Stimulated activated naive CD8-positive, alpha-beta T cell treated with anti-CD3 and anti-CD28 coated beads, Interleukin-15, amount 100 ng/mL, for 72 hours (primary cell): ENCODE results near the gene CFD.
"Not testable (repeated sequence)": the region's sequence is repeated elsewhere in the genome, so short reads cannot be mapped to it uniquely, and the experiment has no call there.

Experiments used
- ATAC-seq: fragments of 150-1000 bp; cut with Tn5 transposase; 2 replicates; pipeline ENCODE4 v1.10.0; 2021; ENCODE audit warnings: mild to moderate bottlenecking, moderate library complexity
- DNase-seq, 2 donors: peaks; one replicate each; pipeline ENCODE4 v3.0.0; 2021 to 2022
- H3K27ac Mint-ChIP-seq, 2 donors: one replicate each; pipeline ENCODE4 v1.8.0; 2022; ENCODE audit warnings: mild to moderate bottlenecking in 2 of 2, mixed read lengths in 2 of 2, moderate library complexity in 2 of 2
- H3K27me3 Mint-ChIP-seq: one replicate; pipeline ENCODE4 v1.8.0; 2022; ENCODE audit warnings: mixed read lengths
- H3K4me1 Mint-ChIP-seq: one replicate; pipeline ENCODE4 v1.8.0; 2022; ENCODE audit warnings: mild to moderate bottlenecking, mixed read lengths
- H3K4me3 Mint-ChIP-seq, 2 donors: one replicate each; pipeline ENCODE4 v1.8.0; 2022; ENCODE audit warnings: mild to moderate bottlenecking in 2 of 2, mixed read lengths in 2 of 2, moderate library complexity in 1 of 2
- H3K9me3 Mint-ChIP-seq, 2 donors: one replicate each; pipeline ENCODE4 v1.8.0; 2022; ENCODE audit warnings: mixed read lengths in 2 of 2

CFD gene

DNA sequence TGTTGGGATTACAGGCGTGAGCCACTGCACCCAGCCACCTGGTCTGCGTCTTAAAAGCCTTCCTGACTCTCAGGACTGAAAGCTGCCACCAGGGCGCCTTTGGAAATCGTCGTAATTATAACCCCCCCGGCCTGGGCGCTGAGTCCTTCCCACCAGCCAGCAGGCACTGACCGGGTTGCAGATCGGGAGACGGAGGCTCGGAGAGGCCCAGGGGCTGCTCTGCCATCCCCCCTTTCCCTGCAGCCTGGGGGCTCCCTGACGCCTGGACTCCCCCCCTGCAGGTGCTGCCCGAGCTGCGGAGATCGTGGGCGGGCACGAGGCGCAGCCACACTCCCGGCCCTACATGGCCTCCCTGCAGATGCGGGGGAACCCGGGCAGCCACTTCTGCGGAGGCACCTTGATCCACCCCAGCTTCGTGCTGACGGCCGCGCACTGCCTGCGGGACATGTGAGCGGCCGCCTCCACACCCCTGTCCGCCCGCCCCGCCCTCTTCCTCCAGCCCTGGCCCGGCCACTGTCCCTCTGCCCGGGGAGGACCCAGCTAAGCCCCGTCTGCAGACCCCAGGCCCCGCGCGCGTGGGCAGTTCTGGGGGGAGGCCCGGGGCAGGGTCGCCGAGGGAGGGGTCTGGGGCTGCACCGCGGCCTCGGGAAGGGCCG lies 16.2 kb upstream of the CFD start:
- H3K4me1 Mint-ChIP-seq: peaks cover 10% of the 10 kb centered on the region
- ATAC-seq: no peak
- no peak for DNase-seq
- H3K27me3 Mint-ChIP-seq: peaks cover 58% of the 10 kb centered on the region
- no peaks in the 10 kb centered on the region for H3K9me3 Mint-ChIP-seq
- no peak overlapping the region for H3K4me3 Mint-ChIP-seq
- H3K27ac Mint-ChIP-seq: peak overlapping the region in 1 of 2 donors; percentile 60

DNA sequence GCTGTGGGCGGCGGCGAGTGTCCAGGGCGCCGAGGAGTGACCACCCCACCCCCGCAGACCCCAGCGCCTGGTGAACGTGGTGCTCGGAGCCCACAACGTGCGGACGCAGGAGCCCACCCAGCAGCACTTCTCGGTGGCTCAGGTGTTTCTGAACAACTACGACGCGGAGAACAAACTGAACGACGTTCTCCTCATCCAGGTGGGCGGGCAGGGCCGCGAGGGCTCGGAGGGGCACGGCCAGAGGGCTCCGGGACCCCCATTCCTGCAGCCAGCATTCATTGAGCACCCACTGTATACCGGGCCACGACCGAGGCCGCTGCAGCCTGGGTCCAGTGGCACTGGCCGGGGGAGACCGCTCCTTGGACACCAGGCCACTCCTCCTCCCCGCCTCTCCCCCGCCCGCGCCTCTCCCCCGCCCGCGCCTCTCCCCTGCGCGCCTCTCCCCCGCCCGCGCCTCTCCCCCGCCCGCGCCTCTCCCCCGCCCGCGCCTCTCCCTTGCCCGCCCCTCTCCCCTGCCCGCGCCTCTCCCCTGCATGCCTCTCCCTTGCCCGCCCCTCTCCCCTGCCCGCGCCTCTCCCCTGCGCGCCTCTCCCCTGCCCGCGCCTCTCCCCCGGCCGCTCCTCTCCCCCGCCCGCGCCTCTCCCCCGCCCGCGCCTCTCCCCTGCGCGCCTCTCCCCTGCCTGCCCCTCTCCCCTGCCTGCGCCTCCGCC lies 15.5 kb upstream of the CFD start:
- no peak for DNase-seq
- H3K4me3 Mint-ChIP-seq: peak overlapping the region; percentile 36 to 41
- H3K4me1 Mint-ChIP-seq: peaks cover 10% of the 10 kb centered on the region
- peaks cover 64% of the 10 kb centered on the region for H3K27me3 Mint-ChIP-seq
- no peaks in the 10 kb centered on the region for H3K9me3 Mint-ChIP-seq
- H3K27ac Mint-ChIP-seq: no peak overlapping the region
- no peak for ATAC-seq

DNA sequence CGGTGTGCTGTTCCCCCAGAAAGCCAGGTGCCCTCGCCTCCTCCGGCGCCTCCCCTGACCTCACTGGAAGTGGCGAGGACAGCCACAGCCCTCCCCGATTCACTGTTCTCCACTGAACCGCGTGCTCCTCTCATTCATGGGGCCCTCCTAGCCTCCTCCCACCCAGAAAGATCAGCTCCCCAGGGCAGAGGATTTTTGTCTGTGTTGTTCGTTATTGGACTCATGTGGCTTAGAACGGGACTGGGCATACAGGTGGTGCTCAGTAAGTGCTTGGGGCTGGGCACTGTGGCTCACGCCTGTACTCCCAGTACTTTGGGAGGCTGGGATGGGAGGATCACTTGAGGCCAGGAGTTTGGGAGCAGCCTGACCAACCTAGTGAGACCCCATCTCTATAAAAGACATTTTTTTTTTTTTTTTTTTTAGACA lies 14.9 kb upstream of the CFD start:
- peak overlapping the region in 1 of 2 donors; percentile 84 for H3K27ac Mint-ChIP-seq
- peak overlapping the region; percentile 36 to 41 for H3K4me3 Mint-ChIP-seq
- H3K9me3 Mint-ChIP-seq: no peaks in the 10 kb centered on the region
- peaks cover 70% of the 10 kb centered on the region for H3K27me3 Mint-ChIP-seq
- no peak for ATAC-seq
- H3K4me1 Mint-ChIP-seq: peaks cover 10% of the 10 kb centered on the region
- DNase-seq: no peak

- H3K27me3 Mint-ChIP-seq: peaks cover 83% of the 10 kb centered on the region
- no peak overlapping the region for H3K4me3 Mint-ChIP-seq
- DNase-seq: no peak
- H3K9me3 Mint-ChIP-seq: no peaks in the 10 kb centered on the region
- no peak for ATAC-seq
- H3K4me1 Mint-ChIP-seq: peaks cover 10% of the 10 kb centered on the region
- H3K27ac Mint-ChIP-seq: no peak overlapping the region
These were observed 13.6 kb upstream of the CFD start for GRCh38 chr19:845707-846521.

- Mint-ChIP-seq H3K27me3 (peaks cover 89% of the 10 kb centered on the region), H3K9me3 (no peaks in the 10 kb centered on the region), H3K4me3 (no peak overlapping the region), H3K27ac (no peak overlapping the region), H3K4me1 (peaks cover 6% of the 10 kb centered on the region)
- ATAC-seq (no peak), DNase-seq (no peak)
These were observed 11.0 kb upstream of the CFD start for GRCh38 chr19:848386-848921.

DNA sequence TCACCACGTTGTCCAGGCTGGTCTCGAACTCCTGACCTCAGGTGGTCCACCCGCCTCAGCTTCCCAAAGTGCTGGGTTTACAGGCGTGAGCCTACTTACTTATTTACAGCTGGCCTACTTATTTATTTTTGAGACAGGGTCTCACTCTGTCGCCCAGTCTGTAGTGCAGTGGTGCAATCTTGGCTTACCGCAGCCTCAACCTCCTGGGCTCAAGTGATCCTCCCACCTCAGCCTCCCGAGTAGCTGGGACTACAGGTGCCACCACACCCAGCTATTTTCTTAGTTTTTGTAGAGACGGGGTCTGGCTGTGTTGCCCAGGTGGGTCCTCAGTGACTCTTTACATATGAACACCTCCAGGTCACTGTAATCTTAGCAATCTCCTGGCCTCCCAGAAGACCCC lies 10.3 kb upstream of the CFD start:
- not testable (repeated sequence) for H3K27ac Mint-ChIP-seq, H3K4me1 Mint-ChIP-seq, H3K9me3 Mint-ChIP-seq, ATAC-seq, H3K4me3 Mint-ChIP-seq, DNase-seq
- peaks cover 82% of the 10 kb centered on the region for H3K27me3 Mint-ChIP-seq

GRCh38 chr19:850221-850978 lies 9.1 kb upstream of the CFD start:
- Mint-ChIP-seq H3K27ac (no peak overlapping the region), H3K27me3 (peaks cover 70% of the 10 kb centered on the region), H3K4me3 (no peak overlapping the region), H3K4me1 (no peaks in the 10 kb centered on the region), H3K9me3 (no peaks in the 10 kb centered on the region)
- no peak for DNase-seq
- peak; percentile 52 for ATAC-seq

GRCh38 chr19:850979-851335 lies 8.5 kb upstream of the CFD start:
- ATAC-seq (no peak), DNase-seq (no peak)
- Mint-ChIP-seq H3K4me3 (no peak overlapping the region), H3K4me1 (no peaks in the 10 kb centered on the region), H3K27ac (no peak overlapping the region), H3K9me3 (no peaks in the 10 kb centered on the region), H3K27me3 (peaks cover 68% of the 10 kb centered on the region)

DNA sequence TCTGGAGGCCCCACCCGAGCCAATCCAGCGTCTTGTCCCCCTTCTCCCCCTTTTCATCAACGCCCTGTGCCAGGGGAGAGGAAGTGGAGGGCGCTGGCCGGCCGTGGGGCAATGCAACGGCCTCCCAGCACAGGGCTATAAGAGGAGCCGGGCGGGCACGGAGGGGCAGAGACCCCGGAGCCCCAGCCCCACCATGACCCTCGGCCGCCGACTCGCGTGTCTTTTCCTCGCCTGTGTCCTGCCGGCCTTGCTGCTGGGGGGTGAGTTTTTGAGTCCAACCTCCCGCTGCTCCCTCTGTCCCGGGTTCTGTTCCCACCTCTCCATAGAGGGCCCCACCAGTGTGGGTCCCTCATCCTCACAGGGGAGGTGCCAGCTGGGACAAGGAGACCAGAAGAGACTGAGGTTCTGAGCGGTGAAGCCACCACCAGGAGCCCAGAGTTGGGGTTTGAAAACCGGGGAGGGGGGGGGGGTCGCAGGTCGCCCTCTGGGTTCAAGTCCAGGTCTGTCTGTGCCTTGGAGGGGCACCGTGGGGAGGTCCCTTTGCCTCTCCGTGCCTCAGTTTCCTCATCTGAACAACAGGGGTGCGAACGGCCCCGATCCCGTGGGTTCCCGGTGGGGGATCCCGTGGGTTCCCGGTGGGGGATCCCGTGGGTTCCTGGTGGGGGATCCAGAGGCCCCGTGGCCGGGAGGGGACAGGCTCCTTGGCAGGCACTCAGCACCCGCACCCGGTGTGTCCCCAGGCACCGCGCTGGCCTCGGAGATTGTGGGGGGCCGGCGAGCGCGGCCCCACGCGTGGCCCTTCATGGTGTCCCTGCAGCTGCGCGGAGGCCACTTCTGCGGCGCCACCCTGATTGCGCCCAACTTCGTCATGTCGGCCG lies 7.1 kb upstream of the CFD start, which contains the start of gene ELANE:
TSS of gene ELANE (plus strand) at position 168 of the 878 bp plus-strand sequence. CDS start at position 194, 26 bp downstream.
- peaks cover 59% of the 10 kb centered on the region for H3K27me3 Mint-ChIP-seq
- peak within 1 kb of the TSS in 1 of 2 donors; percentile 54 for H3K27ac Mint-ChIP-seq
- DNase-seq: no peak
- no peaks in the 10 kb centered on the region for H3K9me3 Mint-ChIP-seq
- H3K4me3 Mint-ChIP-seq: no peak within 1 kb of the TSS
- ATAC-seq: peak; percentile 31
- H3K4me1 Mint-ChIP-seq: no peaks in the 10 kb centered on the region

DNA sequence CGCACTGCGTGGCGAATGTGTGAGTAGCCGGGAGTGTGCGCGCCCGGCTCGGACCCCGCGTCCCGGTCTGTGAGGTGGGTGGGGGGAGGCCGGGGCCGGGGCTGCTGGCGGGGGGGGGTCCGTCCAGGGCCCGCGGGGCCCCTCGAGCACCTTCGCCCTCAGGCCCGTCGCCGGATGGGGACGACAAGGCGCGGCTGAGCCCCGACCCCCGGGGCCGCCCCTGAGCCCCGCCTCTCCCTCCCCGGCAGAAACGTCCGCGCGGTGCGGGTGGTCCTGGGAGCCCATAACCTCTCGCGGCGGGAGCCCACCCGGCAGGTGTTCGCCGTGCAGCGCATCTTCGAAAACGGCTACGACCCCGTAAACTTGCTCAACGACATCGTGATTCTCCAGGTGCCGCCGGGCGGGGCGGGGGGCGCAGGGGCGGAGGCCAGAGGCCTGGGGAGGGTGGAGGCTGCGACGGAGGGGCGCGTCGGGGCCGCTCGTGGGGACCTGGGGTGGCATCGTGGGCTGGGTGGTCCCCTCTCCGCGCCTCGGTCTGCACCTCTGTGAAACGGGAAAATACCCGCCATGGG lies 6.4 kb upstream of the CFD start:
- DNase-seq (no peak), ATAC-seq (peak; percentile 11)
- no peaks in the 10 kb centered on the region for H3K9me3 Mint-ChIP-seq
- no peaks in the 10 kb centered on the region for H3K4me1 Mint-ChIP-seq
- H3K4me3 Mint-ChIP-seq: no peak overlapping the region
- H3K27ac Mint-ChIP-seq: no peak overlapping the region
- H3K27me3 Mint-ChIP-seq: peaks cover 59% of the 10 kb centered on the region

DNA sequence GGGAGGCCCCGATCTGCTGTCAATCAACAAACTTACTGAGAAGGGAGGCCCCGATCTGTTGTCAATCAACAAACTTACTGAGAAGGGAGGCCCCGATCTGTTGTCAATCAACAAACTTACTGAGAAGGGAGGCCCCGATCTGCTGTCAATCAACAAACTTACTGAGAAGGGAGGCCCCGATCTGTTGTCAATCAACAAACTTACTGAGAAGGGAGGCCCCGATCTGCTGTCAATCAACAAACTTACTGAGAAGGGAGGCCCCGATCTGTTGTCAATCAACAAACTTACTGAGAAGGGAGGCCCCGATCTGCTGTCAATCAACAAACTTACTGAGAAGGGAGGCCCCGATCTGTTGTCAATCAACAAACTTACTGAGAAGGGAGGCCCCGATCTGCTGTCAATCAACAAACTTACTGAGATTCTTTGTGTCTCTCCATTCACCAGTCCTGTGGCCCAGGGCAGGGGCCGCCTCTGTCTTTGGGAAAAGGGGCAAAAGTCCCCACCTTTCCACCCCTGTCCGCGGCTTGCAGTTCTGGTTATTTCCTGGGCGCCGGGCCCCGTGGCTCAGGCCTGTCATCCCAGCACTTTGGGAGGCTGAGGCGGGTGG lies 5.7 kb upstream of the CFD start:
- ATAC-seq, DNase-seq, H3K4me1 Mint-ChIP-seq, H3K4me3 Mint-ChIP-seq, H3K9me3 Mint-ChIP-seq, H3K27ac Mint-ChIP-seq: not testable (repeated sequence)
- H3K27me3 Mint-ChIP-seq: peaks cover 59% of the 10 kb centered on the region

DNA sequence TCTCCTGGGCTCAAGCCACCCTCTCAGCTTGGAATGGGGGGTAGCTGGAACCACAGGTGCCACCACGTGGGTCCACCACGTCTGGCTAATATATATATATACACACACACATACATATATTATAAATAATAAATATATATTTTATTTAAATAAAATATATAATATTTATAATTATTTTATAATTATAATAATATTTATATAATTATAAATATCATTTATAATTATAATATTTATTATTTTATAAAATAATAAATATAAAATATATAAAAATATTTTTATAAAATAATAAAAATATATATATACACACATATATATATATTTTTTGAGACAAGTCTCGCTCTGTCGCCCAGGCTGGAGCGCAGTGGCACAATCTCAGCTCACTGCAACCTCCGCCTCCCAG lies 4.9 kb upstream of the CFD start:
- DNase-seq: no peak
- Mint-ChIP-seq H3K9me3 (no peaks in the 10 kb centered on the region), H3K4me3 (no peak overlapping the region), H3K27me3 (peaks cover 60% of the 10 kb centered on the region), H3K27ac (no peak overlapping the region), H3K4me1 (peaks cover 1% of the 10 kb centered on the region)
- no peak for ATAC-seq

DNA sequence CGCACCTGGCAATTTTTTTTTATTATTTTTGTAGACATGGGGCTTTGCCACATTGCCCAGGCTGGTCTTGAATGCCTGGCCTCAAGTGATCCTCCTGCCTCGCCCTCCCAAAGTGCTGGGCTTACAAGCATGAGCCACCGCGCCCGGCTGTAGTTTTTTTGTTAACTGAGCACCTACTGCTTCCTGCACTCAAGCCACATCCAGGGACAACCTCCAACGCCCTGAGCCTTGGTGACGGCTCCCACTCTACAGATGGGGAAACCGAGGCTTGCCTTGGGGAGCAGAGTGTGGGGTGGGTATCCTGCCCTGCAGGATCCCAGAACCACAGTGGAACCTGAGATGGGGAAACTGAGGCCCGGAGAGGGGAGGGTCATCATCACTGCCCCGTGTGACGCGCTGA lies 4.3 kb upstream of the CFD start:
- H3K27me3 Mint-ChIP-seq: peaks cover 60% of the 10 kb centered on the region
- H3K9me3 Mint-ChIP-seq: no peaks in the 10 kb centered on the region
- peaks cover 7% of the 10 kb centered on the region for H3K4me1 Mint-ChIP-seq
- ATAC-seq (no peak), DNase-seq (no peak)
- no peak overlapping the region for H3K4me3 Mint-ChIP-seq
- H3K27ac Mint-ChIP-seq: no peak overlapping the region
